ENCODE results near the gene SS18L1.

- TF ChIP-seq POLR2AphosphoS5 (IDR thresholded peaks at IDR 0.05) (no peak), CTCF (IDR thresholded peaks at IDR 0.05 in 8 of 11, conservative IDR thresholded peaks at IDR 0.05 in 3 of 11) (no peak), POLR2A (IDR thresholded peaks at IDR 0.05) (no peak)
These were observed 54.2 kb downstream of the SS18L1 start for GRCh38 chr20:62197801-62198200.

All from spleen (tissue), 7 donors.